ENCODE data around the gene BTBD7.

DNA sequence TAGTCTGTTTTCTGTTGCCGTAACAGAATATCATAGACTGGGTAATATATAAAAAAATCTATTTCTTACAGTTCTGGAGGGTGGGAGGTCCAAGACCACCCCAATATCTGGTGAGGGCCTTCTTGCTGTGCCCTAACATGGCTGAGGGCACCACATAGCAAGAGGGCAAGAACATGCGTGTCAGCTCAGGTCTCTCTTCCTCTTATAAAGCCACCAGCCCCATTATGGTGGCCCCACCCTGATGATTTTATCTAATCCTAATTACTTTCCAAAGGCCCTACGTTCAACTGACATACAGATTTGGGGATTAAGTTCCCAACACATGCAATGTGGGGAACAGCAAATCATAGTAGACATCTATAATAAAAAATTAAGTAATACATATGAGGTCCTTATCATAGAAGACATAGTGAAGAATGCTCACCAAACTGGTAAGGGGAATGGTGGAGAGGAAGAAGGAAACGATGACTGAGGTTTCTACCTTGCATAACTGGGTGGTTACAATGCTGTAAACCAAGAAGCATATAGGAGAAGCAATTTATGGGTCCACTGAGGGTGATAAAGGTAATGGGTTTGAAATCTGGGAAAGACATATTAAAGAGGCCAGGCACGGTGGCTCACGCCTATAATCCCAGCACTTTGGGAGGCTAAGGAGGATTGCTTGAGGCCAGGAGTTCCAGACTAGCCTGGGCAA, 27.0 kb downstream of the BTBD7 start:
- TF ChIP-seq, protein P1, sequence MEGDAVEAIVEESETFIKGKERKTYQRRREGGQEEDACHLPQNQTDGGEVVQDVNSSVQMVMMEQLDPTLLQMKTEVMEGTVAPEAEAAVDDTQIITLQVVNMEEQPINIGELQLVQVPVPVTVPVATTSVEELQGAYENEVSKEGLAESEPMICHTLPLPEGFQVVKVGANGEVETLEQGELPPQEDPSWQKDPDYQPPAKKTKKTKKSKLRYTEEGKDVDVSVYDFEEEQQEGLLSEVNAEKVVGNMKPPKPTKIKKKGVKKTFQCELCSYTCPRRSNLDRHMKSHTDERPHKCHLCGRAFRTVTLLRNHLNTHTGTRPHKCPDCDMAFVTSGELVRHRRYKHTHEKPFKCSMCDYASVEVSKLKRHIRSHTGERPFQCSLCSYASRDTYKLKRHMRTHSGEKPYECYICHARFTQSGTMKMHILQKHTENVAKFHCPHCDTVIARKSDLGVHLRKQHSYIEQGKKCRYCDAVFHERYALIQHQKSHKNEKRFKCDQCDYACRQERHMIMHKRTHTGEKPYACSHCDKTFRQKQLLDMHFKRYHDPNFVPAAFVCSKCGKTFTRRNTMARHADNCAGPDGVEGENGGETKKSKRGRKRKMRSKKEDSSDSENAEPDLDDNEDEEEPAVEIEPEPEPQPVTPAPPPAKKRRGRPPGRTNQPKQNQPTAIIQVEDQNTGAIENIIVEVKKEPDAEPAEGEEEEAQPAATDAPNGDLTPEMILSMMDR (IDR thresholded peaks at IDR 0.05) = no peak
- TF ChIP-seq POLR2AphosphoS5 (IDR thresholded peaks at IDR 0.05; ENCODE audit: insufficient read depth in 1 of 2, low read depth in 1 of 2) = no peak

Data from vagina (tissue), 2 donors.